HG03442 (cell line): ENCODE data around the gene TYR.
"Not testable (repeated sequence)": the region's sequence is repeated elsewhere in the genome, so short reads cannot be mapped to it uniquely, and the experiment has no call there.

Experiments used
- ATAC-seq: cut with Tn5 transposase; IDR thresholded peaks from one replicate; pipeline ENCODE4 v1.9.1; 2021; ENCODE audit warnings: mild to moderate bottlenecking, moderate library complexity; ENCODE audit not compliant: unreplicated experiment

The TYR gene

DNA sequence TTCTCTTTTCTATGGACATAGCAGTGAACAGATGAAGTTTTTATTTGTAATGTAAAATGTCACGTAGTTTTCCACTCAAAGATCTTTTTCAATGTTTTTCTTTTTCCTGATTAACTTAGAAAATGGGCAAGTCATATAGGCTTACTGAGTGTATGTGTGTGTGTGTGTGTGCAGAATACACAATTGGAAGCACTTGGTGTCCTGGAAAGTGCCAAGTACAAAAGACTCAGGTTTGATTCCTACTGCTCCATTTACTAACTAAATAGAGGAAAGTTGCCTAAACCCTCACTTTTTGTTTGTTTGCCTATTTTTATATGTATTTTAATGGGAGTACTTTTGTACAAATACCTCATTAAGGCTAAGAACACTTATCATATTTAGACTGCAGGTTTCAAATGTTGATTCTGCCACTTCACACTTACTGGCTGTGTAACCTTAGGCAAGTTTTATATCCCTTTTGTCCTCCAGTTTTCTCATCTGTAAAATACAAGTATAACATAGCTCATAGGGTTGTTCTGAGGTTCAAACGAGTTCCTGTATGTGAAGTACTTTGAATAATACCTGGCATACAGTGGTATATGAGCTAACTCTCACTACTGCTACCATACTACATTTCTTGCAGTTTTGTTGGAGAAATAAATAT lies 90.1 kb downstream of the TYR start:
- ATAC-seq: no peak

DNA sequence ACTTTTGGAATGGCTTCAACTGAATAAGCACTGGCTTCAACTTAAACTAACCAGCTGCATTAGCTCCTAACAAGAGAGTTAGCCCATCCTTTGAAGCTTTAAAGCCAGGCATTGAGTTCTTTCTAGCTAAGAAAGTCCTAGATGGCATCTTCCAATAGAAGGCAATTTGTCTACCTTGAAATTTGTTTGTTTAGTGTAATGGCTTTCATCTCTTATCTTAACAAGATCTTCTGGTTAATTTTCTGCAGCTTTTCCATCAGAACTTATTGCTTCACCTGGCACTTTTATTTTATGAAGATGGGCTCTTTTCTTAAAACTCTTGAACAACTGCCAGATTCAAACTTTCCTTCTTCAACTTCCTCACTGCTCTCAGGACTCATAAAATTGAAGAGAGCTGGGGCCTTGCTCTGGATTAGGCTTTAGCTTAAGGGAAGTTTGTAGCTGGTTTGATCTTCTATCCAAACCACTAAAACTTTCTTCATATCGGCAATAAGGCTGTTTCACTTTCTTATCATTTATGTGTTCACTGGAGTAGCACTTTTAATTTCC lies 94.9 kb downstream of the TYR start:
- ATAC-seq: not testable (repeated sequence)

DNA sequence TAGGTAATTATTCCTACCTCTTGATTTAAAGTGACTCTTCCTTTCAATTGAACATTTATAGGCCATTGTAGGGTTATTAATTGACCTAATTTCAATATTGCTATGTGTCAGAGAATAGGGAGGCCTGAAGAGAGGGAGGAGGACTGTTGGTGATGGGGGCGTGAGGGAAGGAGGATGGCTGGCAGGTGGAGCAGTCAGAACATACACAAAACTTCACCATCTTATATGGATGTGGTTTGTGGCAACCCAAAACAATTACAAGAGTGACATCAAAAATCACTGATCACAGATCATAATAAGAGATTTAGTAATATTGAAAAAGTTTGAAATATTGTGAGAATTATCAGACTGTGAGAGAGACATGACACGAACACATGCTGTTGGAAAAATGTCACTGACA lies 95.5 kb downstream of the TYR start:
- ATAC-seq: not testable (repeated sequence)

DNA sequence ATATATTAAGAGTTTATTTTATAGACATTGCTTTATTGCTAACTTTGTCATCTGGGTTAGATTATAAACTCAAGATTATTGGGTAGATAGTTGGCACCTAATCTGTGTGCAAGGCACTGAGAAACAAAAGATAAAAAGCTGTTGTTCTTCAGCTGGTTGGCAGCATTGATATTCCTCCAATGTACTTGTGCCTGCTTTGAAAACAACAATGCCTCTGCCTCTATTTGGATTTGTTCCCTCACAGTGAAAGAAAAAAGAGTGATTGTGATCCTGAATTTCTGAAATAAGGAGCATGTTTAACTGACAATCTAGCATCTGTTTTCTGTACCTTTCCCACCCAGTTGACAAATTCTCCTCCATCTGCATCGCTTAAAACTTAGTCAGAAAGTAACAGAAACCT lies 98.3 kb downstream of the TYR start:
- no peak for ATAC-seq

DNA sequence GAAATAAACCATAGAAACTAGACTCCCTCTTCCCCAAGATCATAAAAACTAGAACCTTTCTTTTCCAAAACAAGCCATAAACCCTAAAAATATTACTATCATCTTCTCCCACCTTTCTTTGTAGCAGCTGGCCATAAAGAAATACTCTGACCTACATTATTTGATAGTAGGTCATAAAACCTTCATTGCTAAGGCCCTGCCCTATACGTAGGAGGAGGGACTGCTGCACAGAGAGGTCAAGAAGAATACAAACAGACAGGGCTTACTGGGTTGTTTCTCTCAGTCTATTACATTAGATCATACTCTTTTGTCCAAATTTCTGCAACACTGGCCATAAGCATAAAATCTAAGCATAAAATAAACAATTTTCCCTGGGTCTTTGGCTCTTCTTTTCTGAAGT lies 101.5 kb downstream of the TYR start:
- no peak for ATAC-seq

DNA sequence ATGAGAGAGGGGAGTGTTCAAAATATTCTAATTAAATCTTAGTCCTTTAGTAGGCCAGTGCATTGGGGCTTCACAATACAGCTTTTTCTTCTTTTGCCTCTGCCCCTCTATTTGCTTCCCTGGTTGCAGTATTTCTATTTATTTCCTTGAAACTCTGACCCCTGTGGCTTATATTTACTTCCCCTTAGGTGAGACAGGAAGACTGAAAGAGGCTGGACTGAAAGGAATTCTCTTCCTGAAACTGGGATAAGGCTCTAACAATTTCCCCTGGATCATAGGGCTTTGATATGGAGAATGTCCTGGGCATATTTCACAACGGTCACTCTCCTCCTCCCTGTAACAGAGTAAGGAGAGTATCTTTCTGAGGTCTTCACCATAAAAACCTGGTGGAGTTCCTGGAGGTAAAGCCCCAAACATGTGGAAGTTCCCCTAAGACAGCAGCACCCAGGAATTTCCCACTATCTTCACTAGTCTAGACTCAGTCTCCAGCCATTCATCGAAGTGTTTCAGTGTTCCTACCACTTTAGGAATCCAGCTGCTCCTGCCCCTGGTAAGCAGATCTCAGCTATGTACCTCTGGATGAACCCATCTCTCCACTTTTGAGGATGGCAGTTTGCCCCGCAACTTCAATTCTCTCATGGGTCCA lies 103.5 kb downstream of the TYR start:
- not testable (repeated sequence) for ATAC-seq

DNA sequence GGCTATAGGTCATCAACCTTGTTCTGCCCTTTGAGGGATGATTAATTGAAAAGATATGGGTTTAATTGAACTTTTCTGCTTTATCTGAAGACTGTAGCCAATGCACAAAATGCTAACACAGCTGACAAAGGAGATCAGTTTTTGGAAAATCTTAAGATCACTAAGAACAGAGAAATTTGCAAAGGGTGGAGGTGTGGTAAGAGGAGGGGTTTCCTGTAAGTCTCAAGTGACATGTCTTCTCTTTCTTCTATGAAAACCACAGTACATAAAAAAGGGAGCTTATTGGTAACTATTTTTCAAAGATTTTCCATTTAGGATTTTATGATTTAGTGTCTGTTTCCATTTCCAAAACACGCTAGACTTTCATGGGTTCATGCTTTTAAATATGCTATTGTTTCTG lies 108.9 kb downstream of the TYR start:
- not testable (repeated sequence) for ATAC-seq

DNA sequence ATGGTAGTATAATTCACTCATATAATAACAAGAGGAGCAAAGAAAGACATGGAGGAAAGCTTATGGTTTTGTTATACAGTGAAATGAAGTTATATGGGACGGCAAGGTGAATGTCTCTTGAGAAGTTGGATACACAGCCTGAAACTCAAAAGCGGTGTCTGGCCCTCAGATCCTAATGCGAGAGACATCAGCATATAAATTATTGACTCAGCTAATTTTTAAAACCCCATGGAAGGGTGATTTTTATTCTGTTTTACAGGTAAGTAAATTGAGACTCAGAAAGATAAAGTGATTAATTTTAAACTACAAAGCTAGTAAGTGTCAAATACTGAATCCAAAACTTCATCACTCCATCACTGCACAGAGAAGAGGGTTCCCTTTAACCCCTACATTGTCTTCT lies 110.3 kb downstream of the TYR start:
- not testable (repeated sequence) for ATAC-seq

DNA sequence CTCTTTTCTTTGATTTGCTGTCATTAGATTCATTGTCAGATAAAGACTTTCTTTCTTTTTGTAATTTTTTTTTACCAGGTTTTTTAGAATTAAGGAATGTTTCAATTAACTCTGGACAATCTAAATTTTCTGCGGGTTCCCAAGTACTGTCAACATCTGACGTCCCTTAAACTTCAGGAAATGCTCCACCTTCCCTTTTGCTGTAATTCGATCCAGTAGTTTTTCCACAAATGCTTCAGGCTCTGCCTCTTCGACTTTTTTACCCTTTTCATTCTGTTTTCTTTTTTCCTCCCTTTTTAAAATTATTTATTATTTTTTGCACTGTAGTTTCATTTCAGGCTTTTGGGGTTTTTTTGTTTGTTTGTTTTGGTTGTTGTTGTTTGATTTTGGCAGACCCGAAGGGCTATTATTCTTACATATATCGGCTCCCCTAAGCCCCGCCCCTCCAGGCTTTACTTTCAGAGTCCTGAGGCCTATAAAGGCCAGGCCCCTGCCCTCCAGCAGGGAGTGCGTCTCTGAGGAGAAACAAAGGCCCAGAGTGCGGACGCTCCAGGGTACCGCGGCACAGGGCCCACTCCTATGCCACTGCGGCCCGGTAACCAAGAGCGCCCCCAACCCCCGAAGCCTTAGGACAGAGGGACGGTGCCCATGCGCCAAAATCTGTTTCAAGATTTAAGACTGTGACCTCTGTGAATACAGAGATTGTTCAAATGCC lies 116.4 kb downstream of the TYR start:
- ATAC-seq: no peak

DNA sequence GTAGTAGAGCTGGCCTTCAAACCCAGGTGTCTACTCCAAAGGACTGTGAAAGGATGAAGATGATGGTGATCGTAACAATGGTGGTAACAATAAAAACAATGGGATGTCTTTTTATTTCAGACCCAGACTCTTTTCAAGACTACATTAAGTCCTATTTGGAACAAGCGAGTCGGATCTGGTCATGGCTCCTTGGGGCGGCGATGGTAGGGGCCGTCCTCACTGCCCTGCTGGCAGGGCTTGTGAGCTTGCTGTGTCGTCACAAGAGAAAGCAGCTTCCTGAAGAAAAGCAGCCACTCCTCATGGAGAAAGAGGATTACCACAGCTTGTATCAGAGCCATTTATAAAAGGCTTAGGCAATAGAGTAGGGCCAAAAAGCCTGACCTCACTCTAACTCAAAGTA lies 117.3 kb downstream of the TYR start:
- not testable (repeated sequence) for ATAC-seq

DNA sequence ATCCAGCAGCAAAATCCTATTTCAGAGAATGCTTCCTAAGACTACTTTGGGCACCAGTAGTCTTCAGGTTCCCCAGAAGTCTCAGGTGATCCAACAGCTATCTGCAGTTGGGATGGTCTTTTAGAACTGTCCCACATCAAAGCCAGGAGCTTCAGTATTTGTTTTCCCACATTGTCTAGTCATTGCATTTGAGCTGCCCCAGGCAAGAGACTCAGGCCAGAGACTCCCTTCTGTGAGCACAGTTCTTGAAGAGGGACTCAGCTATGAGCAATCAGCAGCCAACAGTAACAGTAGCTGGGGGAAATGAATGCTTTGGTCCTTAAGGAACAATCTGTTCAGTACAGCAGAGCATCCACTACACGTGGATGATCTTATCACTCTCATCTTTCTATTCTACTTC lies 125.4 kb downstream of the TYR start:
- ATAC-seq: not testable (repeated sequence)

DNA sequence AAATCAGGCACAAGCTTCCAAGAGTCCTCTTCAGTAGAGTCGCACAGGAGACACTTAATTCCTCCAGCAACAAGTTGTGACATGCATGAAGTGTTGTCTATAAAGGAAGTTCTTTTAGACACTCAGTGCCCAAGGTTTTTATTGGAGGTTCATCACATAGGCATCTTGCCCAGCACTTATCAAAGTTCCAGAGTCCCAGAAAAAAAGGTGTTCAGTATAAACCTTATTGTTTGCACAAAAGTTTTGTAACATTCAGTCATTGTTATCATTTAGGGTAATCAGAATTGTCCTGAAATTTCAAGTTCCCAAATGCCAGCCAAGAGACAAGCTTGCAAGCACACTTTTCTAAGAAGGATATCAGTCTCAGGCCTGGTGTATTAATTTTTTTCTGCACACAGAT lies 130.6 kb downstream of the TYR start:
- not testable (repeated sequence) for ATAC-seq

DNA sequence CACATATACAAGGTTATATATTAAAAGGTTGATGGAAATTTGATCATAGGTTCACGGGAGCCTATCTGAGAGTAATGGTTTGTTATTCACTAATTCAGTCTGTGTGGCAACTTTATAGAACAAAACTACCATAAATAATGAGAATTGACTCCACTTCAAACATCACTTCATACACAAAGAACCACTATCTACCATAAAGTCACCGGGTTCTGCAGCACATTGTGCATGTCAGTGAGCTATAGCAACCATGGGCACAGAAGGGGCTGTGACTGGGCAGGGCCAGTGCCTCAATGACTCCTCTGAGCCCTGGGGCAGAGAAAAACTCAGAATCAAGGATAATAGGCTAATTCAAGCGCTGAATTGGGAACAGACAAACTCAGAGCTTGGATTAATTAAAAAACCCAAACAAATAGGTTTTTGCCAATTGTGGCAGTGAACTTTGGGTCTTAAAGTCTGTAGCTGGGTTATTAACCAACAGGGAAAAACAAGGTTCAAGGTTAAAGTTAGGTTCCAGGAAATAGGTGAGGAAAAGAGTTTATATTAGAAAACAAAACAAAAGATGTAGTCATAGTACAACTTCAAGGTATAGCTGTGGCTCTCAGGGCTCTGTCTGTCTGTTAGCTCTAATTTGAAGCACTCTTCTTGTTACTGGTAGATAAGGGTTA lies 131.8 kb downstream of the TYR start:
- ATAC-seq: not testable (repeated sequence)

DNA sequence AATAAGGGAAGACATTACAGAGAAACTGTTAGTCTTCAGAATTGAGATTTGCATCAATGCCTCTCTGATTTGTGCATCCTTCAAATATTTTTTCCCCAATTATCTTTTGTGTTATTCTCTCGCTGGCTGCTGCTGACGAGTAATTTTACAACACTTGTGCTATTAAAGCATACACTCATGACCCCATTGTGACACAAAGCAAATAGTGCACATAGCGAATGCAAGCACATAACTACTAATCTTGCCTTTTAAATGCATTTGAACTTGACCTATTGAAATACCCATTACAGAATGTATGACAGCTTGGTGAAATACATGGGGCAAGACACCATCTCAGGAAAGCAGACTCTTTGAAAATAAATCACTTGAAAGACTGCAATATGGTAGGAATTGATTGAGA lies 132.9 kb downstream of the TYR start:
- ATAC-seq: not testable (repeated sequence)

DNA sequence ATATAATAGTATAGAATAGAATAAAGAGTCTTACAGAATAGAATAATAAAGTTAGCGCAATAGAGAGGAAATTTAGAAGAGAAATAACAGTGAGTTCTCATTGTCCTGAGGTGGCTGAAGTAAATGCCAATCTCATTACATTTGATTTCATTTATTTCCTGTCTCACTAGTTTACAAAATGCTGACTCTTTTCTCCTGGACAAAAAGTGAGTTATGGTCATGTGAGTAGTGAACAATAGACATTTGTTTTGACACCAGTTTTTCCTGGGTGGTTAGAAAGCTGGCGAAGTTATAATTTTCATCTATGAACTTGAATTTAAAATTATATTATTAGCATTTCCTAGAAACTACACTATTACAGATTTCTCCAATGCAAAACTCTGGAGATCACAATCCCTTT lies 143.7 kb downstream of the TYR start:
- ATAC-seq: no peak

DNA sequence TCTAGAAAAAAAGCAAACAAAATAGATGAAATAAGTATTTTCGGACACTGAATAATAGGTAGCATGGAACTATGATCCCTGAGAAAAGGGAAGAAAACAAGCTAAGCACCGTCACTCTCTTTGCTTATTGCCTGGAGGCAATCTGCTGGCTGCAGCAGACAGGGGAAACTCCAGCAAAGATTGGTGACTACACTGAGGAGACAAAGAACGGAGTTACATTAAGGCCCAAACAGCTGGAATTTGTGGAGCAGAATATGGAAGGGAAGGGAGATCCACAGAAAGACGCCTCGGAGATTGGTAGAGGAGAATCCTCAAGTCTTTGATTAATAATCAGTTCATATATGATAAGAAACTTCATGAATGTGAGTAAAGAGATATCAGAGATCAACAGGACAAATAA lies 150.2 kb downstream of the TYR start:
- ATAC-seq: no peak

DNA sequence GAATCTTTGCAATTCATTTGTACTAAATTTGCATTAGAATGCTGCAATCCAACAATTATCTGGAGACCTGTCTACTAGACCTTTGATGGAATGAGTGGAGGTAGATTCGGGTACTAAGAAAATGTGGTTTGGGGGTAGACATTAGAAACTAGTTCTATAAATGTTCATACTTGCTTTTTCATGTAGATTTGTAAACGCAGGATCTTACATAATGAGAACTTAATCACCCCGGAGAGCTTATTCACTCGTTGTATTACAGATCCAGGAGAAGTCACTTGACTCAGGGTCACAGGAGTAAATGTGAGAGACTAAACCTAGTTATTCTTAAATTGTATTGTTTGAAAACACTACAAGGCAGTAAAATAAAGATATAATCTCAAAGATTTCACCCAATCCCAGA lies 154.3 kb downstream of the TYR start:
- not testable (repeated sequence) for ATAC-seq

DNA sequence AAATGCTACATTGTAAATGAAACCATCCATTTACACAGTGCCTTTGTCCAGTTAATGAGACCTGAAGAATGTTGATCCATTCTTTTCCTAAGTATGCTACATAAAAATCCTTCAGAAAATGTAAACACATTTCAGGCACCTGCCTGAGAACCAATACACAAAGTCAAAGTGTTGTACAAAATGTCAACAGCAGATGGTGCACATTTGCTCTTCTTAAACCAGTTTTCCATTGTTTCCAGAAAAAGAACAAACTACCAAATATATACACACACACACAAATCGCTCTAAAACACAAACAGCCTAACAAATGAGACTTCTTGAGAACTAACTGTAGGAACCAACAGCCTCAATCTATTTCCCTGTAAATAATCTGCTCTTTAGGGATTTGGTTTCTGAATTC lies 156.0 kb downstream of the TYR start:
- not testable (repeated sequence) for ATAC-seq

DNA sequence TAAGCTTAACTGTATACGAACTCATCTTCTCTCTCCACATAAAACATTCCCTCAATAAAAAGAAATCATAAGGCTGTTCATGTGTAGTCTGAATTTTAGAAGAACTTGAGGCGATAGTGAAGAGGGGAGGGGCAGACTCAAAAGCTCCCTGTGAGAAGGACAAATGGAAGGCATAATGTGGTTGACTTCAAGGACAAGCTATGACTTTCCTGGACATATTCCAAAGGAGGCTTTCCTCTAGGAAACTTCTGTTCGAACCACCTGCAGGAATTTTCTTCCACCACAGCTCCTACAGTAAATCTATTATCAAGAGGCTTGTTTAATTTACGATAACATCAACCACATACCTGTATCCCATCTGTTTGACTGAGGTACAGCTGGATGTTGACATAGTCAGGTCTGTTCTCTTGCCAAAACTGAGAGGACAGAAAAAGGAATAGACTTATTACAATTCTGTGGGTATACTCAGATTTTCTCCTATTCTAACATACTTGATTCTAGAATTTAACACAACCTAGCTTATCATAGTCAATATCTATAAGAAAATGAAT lies 159.5 kb downstream of the TYR start:
- ATAC-seq: not testable (repeated sequence)

DNA sequence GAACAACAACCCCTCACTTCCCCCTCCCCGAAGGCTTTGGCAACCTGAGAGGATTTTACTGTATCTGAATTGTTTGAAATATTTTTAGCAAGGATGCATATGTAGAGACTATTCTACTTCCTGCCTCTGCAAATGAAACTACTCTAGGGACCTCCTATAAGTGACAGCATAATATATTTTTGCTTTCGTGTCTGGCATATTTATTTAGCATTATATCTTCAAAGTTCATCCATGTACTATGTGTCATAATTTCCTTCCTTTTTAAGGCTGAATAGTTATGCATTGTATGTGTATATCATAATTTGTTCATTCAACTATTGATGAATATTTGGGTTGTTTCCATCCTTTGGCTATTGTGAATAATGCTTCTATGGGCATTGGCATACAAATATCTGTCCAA lies 160.4 kb downstream of the TYR start:
- ATAC-seq: not testable (repeated sequence)

DNA sequence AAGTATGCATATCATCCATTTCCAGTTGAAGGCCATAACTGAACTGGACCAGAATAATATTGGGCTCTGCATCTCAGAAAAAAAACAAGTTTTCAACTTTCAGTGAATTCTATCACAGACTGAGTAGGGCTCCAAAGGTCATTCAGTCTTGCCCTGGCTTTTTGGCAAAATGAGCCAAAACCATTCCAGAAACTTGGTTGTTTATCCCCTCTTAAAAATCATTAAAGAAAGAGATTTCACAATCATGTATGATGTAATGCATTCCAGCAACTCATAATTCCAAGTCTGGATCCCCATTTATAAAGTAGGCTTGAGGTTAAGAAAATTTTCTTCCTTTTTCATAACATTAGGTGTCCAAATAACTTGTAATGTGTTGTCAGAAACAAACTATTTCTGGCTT lies 162.8 kb downstream of the TYR start:
- ATAC-seq: not testable (repeated sequence)
